WTC11 (cell line): Measurements from ENCODE around the gene CHST13.

Source experiments
- ATF2 ChIP-seq: sonication (generic); formaldehyde crosslinking; IDR thresholded peaks from 2 replicates; pipeline ENCODE4 v1.8.1; 2022; ENCODE audit warnings: low read depth, missing genetic modification reagents, borderline replicate concordance
- ATF3 ChIP-seq: sonication (generic); formaldehyde crosslinking; conservative IDR thresholded peaks from 2 replicates; pipeline ENCODE4 v1.8.1; 2022; ENCODE audit warnings: mild to moderate bottlenecking, missing genetic modification reagents
- CDX4 ChIP-seq: fragments of 250-450 bp; sonication (Bioruptor Pico); IDR thresholded peaks from 2 replicates; pipeline ENCODE4 v1.9.0; 2021; ENCODE audit warnings: moderate library complexity, mild to moderate bottlenecking, inconsistent platforms, borderline replicate concordance
- CTCF ChIP-seq: fragments of 200-600 bp; IDR thresholded peaks from 2 replicates; pipeline ENCODE4 v1.8.0; 2022; ENCODE audit warnings: antibody characterized with exemption
- E2F4 ChIP-seq: sonication (generic); formaldehyde crosslinking; IDR thresholded peaks from 2 replicates; pipeline ENCODE4 v1.8.1; 2022; ENCODE audit warnings: low read depth, mild to moderate bottlenecking, moderate library complexity, missing genetic modification reagents, borderline replicate concordance
- ESRRA ChIP-seq: sonication (generic); formaldehyde crosslinking; IDR thresholded peaks from 2 replicates; pipeline ENCODE4 v1.8.1; 2022; ENCODE audit warnings: mild to moderate bottlenecking, missing genetic modification reagents, borderline replicate concordance
- MLX ChIP-seq: sonication (generic); formaldehyde crosslinking; IDR thresholded peaks from 2 replicates; pipeline ENCODE4 v1.8.1; 2023; ENCODE audit warnings: mild to moderate bottlenecking, missing genetic modification reagents, moderate library complexity
- NFYB ChIP-seq: sonication (generic); formaldehyde crosslinking; conservative IDR thresholded peaks from 2 replicates; pipeline ENCODE4 v1.8.0; 2022; ENCODE audit warnings: low read depth, missing genetic modification reagents
- TEAD4 ChIP-seq: sonication (generic); formaldehyde crosslinking; IDR thresholded peaks from 2 replicates; pipeline ENCODE4 v1.8.0; 2022; ENCODE audit warnings: mild to moderate bottlenecking, missing genetic modification reagents
- ZBTB21 ChIP-seq: sonication (generic); formaldehyde crosslinking; IDR thresholded peaks from 2 replicates; pipeline ENCODE4 v1.8.1; 2023; ENCODE audit warnings: mild to moderate bottlenecking, missing genetic modification reagents, borderline replicate concordance
- ZNF232 ChIP-seq: sonication (generic); formaldehyde crosslinking; IDR thresholded peaks from 2 replicates; pipeline ENCODE4 v1.8.0; 2022; ENCODE audit warnings: mild to moderate bottlenecking, missing genetic modification reagents
- ZNF416 ChIP-seq: fragments of 250-450 bp; sonication (Bioruptor Pico); IDR thresholded peaks from 2 replicates; pipeline ENCODE4 v1.9.0; 2021; ENCODE audit warnings: mild to moderate bottlenecking, inconsistent platforms
- ZNF512 ChIP-seq: sonication (generic); formaldehyde crosslinking; IDR thresholded peaks from 2 replicates; pipeline ENCODE4 v1.8.1; 2022; ENCODE audit warnings: missing genetic modification reagents, borderline replicate concordance
- ZNF671 ChIP-seq: fragments of 250-450 bp; sonication (Bioruptor Pico); IDR thresholded peaks from 2 replicates; pipeline ENCODE4 v1.8.0; 2021; ENCODE audit warnings: mild to moderate bottlenecking

GRCh38 chr3:126502656-126503055 lies 21.3 kb upstream of the CHST13 start:
- TF ChIP-seq MLX (CRISPR knock-in tag) (no peak), E2F4 (CRISPR knock-in tag) (no peak), ZBTB21 (CRISPR knock-in tag) (no peak), ZNF416 (no peak), ESRRA (CRISPR knock-in tag) (no peak), CTCF (no peak), CDX4 (CRISPR knock-in tag) (no peak), TEAD4 (CRISPR knock-in tag) (no peak), ZNF232 (CRISPR knock-in tag) (no peak), ZNF512 (CRISPR knock-in tag) (no peak), ZNF671 (CRISPR knock-in tag) (no peak), ATF3 (no peak), ATF2 (CRISPR knock-in tag) (no peak), NFYB (CRISPR knock-in tag) (no peak)
